Endothelial cell of umbilical vein (primary cell): Measurements from ENCODE around the gene KIF20A. TPM values are rescaled to one million over a fixed set of nuclear protein-coding genes. Genes with fewer than 3 reads are reported as not detected.

Source experiments
- polyA plus RNA-seq, 4 experiments: library from polyadenylated mRNA; depleted of rRNA in 3 of 4; stranded (reverse) in 3 of 4; unstranded in 1 of 4; fragments of >200 nt; gene quantifications; 2 replicates each; pipeline versions ENCODE4 v1.2.1 to v1.2.3, GENCODE V29; 2011 to 2012; ENCODE audit warnings: missing spikeins in 1 of 4
- total RNA-seq: library from RNA; stranded (reverse); gene quantifications from 2 replicates; pipeline ENCODE4 v1.2.3, GENCODE V29; 2021

The KIF20A gene
- total and polyA plus RNA-seq, 2 donors (not counting 3 experiments of a cell fraction or from before 2014, with no cell fraction given), result 38.7 to 78.1 TPM

Other genes with a start within 250 kb of the KIF20A start
- 19.3 and 25.4 TPM in 2 replicates for gene FAM13B, start 146.0 kb upstream of the KIF20A start, total RNA-seq
- 6.8 and 8.7 TPM in 2 replicates for gene FAM13B, start 146.0 kb upstream of the KIF20A start, polyA plus RNA-seq
- not detected in 2 replicates for gene WNT8A, start 95.1 kb upstream of the KIF20A start, total RNA-seq
- not detected in 2 replicates for gene WNT8A, start 95.1 kb upstream of the KIF20A start, polyA plus RNA-seq
- 1.4 and 1.5 TPM in 2 replicates for gene NME5, start 39.7 kb upstream of the KIF20A start, total RNA-seq
- 0.11 TPM in 1 of 2 replicates, not detected in the other for gene NME5, start 39.7 kb upstream of the KIF20A start, polyA plus RNA-seq
- 69.7 and 73.7 TPM in 2 replicates for gene BRD8, start 482 bp upstream of the KIF20A start, total RNA-seq
- gene BRD8, start 482 bp upstream of the KIF20A start, polyA plus RNA-seq, result 33.5 and 38.2 TPM in 2 replicates
- gene CDC23, start 34.2 kb downstream of the KIF20A start, total RNA-seq, result 39.4 and 41.2 TPM in 2 replicates
- gene CDC23, start 34.2 kb downstream of the KIF20A start, polyA plus RNA-seq, result 25.2 and 28.5 TPM in 2 replicates
- gene GFRA3, start 95.5 kb downstream of the KIF20A start, total RNA-seq, result not detected in 2 replicates
- gene GFRA3, start 95.5 kb downstream of the KIF20A start, polyA plus RNA-seq, result 0.05 and 0.10 TPM in 2 replicates
- 13.3 and 13.6 TPM in 2 replicates for gene CDC25C, start 152.7 kb downstream of the KIF20A start, total RNA-seq
- 5.5 and 8.1 TPM in 2 replicates for gene CDC25C, start 152.7 kb downstream of the KIF20A start, polyA plus RNA-seq
- 34.2 and 37.4 TPM in 2 replicates for gene FAM53C, start 159.2 kb downstream of the KIF20A start, total RNA-seq
- gene FAM53C, start 159.2 kb downstream of the KIF20A start, polyA plus RNA-seq, result 37.9 and 41.4 TPM in 2 replicates
- 52.6 and 55.7 TPM in 2 replicates for gene KDM3B, start 173.6 kb downstream of the KIF20A start, total RNA-seq
- gene KDM3B, start 173.6 kb downstream of the KIF20A start, polyA plus RNA-seq, result 15.8 and 19.0 TPM in 2 replicates